HUES64 (cell line): ENCODE measurements around the gene OXGR1.

Experiments
- H3K27ac ChIP-seq: 2 replicates; pipeline ENCODE4 v1.7.0; 2013; ENCODE audit warnings: low read depth, low read length, inconsistent platforms
- H3K27me3 ChIP-seq: 2 replicates; pipeline ENCODE4 v1.6.1; 2013; ENCODE audit warnings: mild to moderate bottlenecking, low read length; ENCODE audit not compliant: insufficient read depth
- H3K36me3 ChIP-seq: 2 replicates; pipeline ENCODE4 v1.6.1; 2013; ENCODE audit warnings: mild to moderate bottlenecking, low read length; ENCODE audit not compliant: insufficient read depth
- H3K4me1 ChIP-seq: 2 replicates; pipeline ENCODE4 v1.6.1; 2013; ENCODE audit warnings: mild to moderate bottlenecking, low read length, moderate library complexity; ENCODE audit not compliant: insufficient read depth
- H3K4me3 ChIP-seq: 2 replicates; pipeline ENCODE4 v1.5.1; 2013; ENCODE audit warnings: mild to moderate bottlenecking, low read length, moderate library complexity
- H3K9ac ChIP-seq: 2 replicates; pipeline ENCODE4 v1.6.1; 2013; ENCODE audit warnings: mild to moderate bottlenecking, low read depth, low read length
- H3K9me3 ChIP-seq: 2 replicates; pipeline ENCODE4 v1.6.1; 2013; ENCODE audit warnings: low read depth, low read length; ENCODE audit not compliant: insufficient read depth
- WGBS: fragments of 150-250, 120-280 bp; methylation state at CpG from one replicate; pipeline ENCODE4 v1.1.7; 2013; ENCODE audit warnings: missing lambda C conversion rate; 5-methylcytosine and 5-hydroxymethylcytosine counted together

The OXGR1 gene

GRCh38 chr13:96958286-96958891, 35.9 kb downstream of the OXGR1 start:
- H3K27me3 ChIP-seq = no peaks in the 10 kb centered on the region
- H3K4me1 ChIP-seq = no peaks in the 10 kb centered on the region
- WGBS = 66% methylated on average over 5 of the region's 5 CpGs
- H3K27ac ChIP-seq = no peak overlapping the region
- H3K9me3 ChIP-seq = no peaks in the 10 kb centered on the region
- no peak overlapping the region for H3K4me3 ChIP-seq
- H3K9ac ChIP-seq = no peak overlapping the region
- H3K36me3 ChIP-seq = no peaks in the 10 kb centered on the region

- no peaks in the 10 kb centered on the region for H3K4me1 ChIP-seq
- H3K9ac ChIP-seq = no peak overlapping the region
- H3K4me3 ChIP-seq = no peak overlapping the region
- H3K27me3 ChIP-seq = no peaks in the 10 kb centered on the region
- H3K36me3 ChIP-seq = no peaks in the 10 kb centered on the region
- H3K27ac ChIP-seq = no peak overlapping the region
- H3K9me3 ChIP-seq = no peaks in the 10 kb centered on the region
These were observed 41.7 kb downstream of the OXGR1 start for GRCh38 chr13:96952595-96952994.

- Histone ChIP-seq H3K9me3 (no peaks in the 10 kb centered on the region), H3K27me3 (no peaks in the 10 kb centered on the region), H3K9ac (no peak overlapping the region), H3K36me3 (no peaks in the 10 kb centered on the region), H3K4me1 (no peaks in the 10 kb centered on the region), H3K4me3 (no peak overlapping the region), H3K27ac (no peak overlapping the region)
- 93% methylated on average over 8 of the region's 11 CpGs for WGBS
These were observed 46.1 kb downstream of the OXGR1 start for GRCh38 chr13:96948127-96948526.

- 96% methylated on average over 27 of the region's 27 CpGs for WGBS
- H3K9ac ChIP-seq = no peak overlapping the region
- no peaks in the 10 kb centered on the region for H3K36me3 ChIP-seq
- H3K9me3 ChIP-seq = no peaks in the 10 kb centered on the region
- H3K27me3 ChIP-seq = no peaks in the 10 kb centered on the region
- no peak overlapping the region for H3K27ac ChIP-seq
- H3K4me3 ChIP-seq = no peak overlapping the region
- peaks cover 6% of the 10 kb centered on the region; the same call in 1 of the 2 replicates for H3K4me1 ChIP-seq
These were observed 46.8 kb downstream of the OXGR1 start for GRCh38 chr13:96947343-96947910.

GRCh38 chr13:96946709-96947311, 47.5 kb downstream of the OXGR1 start:
- no peak overlapping the region for H3K9ac ChIP-seq
- H3K36me3 ChIP-seq = no peaks in the 10 kb centered on the region
- WGBS = 92% methylated on average over 10 of the region's 10 CpGs
- H3K4me1 ChIP-seq = peaks cover 10% of the 10 kb centered on the region; the same call in 1 of the 2 replicates
- H3K4me3 ChIP-seq = no peak overlapping the region
- H3K27ac ChIP-seq = no peak overlapping the region
- H3K9me3 ChIP-seq = no peaks in the 10 kb centered on the region
- H3K27me3 ChIP-seq = no peaks in the 10 kb centered on the region

GRCh38 chr13:96940961-96941360, 53.3 kb downstream of the OXGR1 start:
- H3K9ac ChIP-seq = no peak overlapping the region
- no peaks in the 10 kb centered on the region for H3K27me3 ChIP-seq
- no peaks in the 10 kb centered on the region for H3K9me3 ChIP-seq
- 94% methylated on average over 1 of the region's 1 CpG for WGBS
- H3K4me3 ChIP-seq = no peak overlapping the region
- H3K27ac ChIP-seq = no peak overlapping the region
- no peaks in the 10 kb centered on the region for H3K36me3 ChIP-seq
- peaks cover 10% of the 10 kb centered on the region; the same call in 1 of the 2 replicates for H3K4me1 ChIP-seq

GRCh38 chr13:96935901-96936300, 58.4 kb downstream of the OXGR1 start:
- no peak overlapping the region for H3K9ac ChIP-seq
- H3K27me3 ChIP-seq = no peaks in the 10 kb centered on the region
- no peaks in the 10 kb centered on the region for H3K36me3 ChIP-seq
- H3K27ac ChIP-seq = no peak overlapping the region
- H3K4me1 ChIP-seq = no peaks in the 10 kb centered on the region
- 81% methylated on average over 2 of the region's 3 CpGs for WGBS
- no peak overlapping the region for H3K4me3 ChIP-seq
- no peaks in the 10 kb centered on the region for H3K9me3 ChIP-seq
